ENCODE measurements around the gene DHX29. TPM values are rescaled to one million over a fixed set of nuclear protein-coding genes. Genes with fewer than 3 reads are reported as not detected.

Gene DHX29
- total RNA-seq, 1 experiment from 2014 or later = 27.7 TPM

GRCh38 chr5:55232271-55232984 lies 75.1 kb downstream of the DHX29 start:
- peak; percentile 75 for DNase-seq (ENCODE audit: low read depth)

GRCh38 chr5:55231919-55232270 lies 75.6 kb downstream of the DHX29 start:
- DNase-seq (ENCODE audit: low read depth) = no peak

- DNase-seq (ENCODE audit: low read depth) = peak; percentile 9
These were observed 76.2 kb downstream of the DHX29 start for GRCh38 chr5:55231029-55231918.

- no peak for DNase-seq (ENCODE audit: low read depth)
These were observed 77.3 kb downstream of the DHX29 start for GRCh38 chr5:55230086-55230629.

DNA sequence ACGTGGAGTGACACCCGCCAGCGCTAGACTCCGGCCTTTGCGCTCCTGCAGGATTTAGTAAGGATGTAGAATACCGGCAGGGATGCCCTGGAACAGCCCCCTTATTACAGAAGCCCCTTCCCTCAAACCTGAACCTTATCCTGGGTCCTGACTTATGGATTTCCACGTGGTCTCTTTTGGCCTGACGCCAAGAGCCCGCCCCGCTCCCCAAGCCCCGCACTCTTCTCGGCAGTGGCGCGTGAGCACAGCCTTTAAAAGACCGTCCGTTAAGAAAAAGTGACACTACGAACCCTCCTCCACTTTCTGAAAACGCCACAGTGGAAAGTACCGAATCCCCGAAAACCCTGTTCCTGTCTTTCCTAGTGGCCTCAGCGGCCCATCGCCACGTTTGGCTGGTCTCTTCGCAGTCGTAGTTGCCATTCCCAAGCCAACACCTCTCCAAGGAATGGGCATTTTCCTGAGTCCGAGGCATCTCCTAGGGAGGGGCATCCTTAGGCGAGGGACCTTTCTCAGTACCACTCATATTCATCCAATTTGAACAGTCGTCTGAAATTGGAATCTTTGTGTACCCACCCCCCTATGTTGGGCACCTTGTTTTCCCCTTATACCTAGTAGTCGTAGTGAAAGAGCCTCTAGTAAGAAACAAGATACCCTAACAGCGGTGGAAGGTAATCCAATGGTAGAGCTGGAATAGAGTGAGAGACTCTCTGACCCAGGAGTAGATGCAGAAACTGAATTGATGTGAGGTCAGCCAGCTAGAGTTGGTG lies 79.6 kb downstream of the DHX29 start:
- no peak for DNase-seq (ENCODE audit: low read depth)

GRCh38 chr5:55226934-55227663 lies 80.4 kb downstream of the DHX29 start, which contains the start of gene MCIDAS:
TSS of gene MCIDAS (minus strand) at chr5:55227315. CDS start at chr5:55227138, 177 bp downstream.
- DNase-seq (ENCODE audit: low read depth) = peak; percentile 90

- peak; percentile 92 for DNase-seq (ENCODE audit: low read depth)
These were observed 81.2 kb downstream of the DHX29 start for GRCh38 chr5:55226027-55226933.

DNA sequence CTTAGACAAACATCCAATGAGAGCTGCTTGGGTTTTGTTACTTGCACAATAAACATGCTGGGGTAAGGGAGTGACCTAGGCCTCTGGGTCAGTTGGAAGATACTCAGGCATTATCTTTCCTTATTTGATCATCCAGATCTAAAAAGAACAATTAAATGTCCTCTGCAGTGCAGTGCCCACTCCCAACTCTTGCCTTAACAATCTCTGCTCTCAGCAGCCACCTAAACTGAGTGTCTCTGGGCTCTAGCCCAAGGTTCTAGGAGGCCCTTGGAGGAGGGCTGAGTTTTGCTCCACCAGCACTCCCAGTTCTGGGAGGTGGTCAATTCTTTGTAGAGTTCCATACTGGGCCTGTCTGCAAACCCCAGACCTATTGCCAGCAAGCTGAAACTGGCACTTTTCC lies 82.1 kb downstream of the DHX29 start:
- DNase-seq (ENCODE audit: low read depth) = no peak

DNA sequence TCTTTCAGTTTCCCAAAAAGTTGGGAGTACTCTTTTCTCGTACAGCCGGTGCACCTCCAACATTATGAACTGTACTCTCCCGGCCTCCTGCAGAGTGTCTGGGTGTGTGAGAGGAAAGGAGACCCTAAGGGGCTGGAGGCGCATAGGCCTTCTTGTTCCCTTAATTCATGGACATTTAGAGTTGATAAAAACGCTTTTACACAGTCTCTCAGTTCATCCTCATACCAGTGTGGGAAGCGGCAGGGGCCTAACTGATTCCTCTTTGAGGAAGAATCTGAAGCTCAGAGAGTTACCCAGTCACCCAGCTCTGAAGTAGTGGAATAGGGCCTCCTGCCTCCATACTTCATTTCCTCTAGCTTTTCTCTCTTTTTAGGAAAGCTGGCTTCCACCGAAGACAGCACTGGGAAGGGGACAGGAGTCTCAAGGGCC lies 83.7 kb downstream of the DHX29 start:
- no peak for DNase-seq (ENCODE audit: low read depth)

DNA sequence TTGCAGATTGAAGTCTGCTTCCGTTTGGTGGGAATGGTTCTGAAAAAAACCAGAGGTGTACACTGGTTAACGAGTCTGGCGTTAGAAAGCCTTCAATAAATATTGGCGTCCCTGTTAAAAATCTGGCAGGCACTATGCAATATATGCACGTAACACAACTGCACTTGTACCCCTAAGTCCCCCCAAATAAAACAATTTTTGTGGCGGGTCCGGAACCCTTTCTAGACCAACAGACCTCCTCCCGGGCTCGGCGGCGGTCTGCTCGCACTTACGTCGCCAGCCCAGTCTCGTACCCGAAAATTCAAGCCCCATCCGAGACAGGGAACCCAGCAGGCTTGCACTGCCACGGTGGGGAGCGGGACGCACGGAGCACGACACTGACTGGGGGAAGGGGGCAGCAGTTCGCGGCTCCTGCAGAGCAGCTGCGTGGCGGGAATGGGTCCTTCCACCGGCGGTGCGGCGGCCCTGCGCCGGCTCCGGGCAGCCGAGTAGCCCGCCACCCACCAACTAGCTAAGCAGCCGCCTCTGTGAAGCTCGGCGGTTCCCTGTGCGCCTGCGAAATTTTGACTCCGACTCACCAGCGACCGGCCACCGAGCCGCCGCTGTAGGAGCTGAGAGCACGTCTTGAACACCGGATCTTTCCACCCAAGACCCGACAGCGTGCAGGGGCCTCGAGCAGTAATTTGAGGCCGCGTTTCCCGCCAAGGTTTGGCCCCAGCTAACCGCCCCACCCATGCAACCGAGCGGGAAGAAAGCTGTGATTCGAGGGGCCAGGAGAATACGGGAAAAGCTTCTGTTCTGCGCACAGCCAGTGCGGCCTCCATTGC lies 84.3 kb downstream of the DHX29 start:
- DNase-seq (ENCODE audit: low read depth) = no peak

DNA sequence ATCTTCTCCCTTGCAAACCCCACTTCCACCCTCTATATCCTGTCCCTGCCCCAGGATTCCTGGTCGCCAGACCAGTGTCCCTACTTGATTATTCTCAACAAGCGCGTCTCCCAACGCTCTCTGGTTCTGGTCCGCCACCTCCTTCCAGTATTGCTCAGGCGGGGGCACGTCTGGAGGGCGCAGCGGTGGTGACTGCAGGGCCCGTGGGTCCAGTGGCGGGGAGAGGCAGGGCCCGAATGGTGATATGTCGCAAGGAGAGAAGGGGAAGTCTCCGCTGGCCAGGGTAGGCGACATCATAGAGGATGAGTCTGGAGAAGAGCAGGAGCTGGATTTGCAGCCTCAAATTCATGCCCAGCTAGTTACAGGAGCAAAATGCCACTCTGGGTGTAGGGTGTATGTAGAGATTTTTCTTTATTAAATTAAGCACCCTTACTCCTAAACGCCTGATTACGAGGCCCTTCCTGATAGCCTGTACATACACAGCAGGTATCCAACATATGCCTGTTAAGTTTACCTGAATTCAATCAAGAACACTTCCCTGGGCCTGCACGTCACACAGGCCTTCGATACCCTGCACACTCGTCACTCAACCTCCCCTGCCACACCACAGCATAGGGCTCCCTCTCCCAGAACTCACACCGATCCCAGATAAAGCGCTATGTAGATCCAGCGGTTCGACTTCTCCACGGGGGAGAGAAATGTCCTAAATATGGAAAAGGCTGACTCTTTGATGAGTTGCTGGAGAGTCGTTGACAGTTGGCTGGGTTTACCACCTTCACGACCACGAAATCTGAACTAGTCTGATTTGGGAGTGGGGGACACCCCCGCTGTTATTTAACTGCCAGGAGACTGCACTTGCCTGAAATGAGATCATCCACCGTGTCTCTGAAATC lies 85.2 kb downstream of the DHX29 start:
- DNase-seq (ENCODE audit: low read depth) = no peak

DNA sequence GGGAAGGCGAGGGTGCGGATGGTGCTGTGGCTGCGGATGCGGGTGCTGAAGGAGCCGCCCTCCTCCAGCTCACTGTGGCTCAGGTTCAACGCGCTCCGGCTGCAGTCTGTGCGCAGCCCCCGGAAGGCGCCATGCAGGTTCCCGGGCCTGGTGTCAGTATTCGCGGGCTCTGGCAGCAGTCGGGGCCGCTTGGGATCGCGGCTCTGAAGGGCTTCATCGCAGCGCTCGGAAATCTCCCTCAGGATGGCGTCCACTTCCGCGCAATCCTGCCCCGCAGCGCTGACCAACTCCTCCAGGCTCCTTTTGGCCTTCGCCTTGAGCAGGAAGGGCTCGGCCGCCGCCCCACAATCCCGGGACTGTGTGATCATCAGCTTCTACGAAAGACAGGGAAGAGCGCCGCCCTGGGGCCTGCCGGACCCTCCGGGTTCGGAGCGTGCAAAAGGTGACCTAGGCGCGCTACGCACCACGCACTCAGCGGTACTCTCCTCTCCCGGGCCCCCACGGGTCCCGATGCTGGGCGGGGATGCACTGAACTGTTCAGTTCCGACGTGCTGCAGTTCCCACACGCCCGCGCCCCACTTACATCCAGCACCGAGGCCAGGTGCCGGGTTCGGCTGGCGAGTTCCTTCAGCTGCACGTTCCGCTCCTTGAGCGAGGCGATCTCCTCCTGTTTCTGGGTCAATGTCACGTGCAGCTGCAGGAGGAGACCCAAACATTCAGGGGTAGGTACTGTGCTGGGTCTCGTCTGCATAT lies 86.9 kb downstream of the DHX29 start:
- peak; percentile 15 for DNase-seq (ENCODE audit: low read depth)

DNA sequence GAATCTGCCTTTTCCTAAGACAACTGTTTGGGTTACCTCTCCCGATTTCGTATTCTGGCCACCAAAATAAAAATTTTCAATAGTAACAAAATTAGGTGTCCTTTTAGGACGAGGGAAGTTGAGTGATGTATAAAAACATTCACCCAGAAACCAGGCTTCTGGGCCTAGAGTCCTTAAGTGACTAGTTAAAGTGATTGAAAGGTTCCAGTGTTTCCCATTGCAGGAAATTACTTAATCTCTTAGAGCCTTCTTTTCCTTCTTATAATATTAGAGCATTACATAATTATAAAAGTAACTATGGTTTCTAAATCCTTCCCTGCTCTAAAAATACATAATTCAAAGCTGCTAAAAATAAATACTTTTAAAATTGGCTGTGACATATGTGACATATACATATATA lies 87.7 kb downstream of the DHX29 start:
- DNase-seq (ENCODE audit: low read depth) = no peak

DNA sequence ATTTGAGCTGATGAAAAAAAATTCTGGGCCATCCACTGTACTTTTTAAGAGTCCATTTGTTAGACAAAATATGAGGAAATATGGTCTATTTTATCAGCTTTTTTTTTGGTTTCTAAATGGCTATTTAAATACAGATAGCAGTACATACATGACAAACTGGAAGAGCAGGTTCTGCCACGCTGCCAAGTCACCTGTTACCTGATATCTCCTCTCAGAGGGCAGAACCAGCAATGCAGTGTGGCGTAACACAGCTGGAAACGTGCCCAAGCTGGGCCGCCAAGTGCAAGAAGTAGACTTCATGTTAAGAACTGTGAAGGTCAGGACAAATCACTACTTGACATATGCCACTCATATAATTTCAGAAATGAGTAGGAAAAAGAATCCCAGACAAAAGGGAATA lies 88.5 kb downstream of the DHX29 start:
- DNase-seq (ENCODE audit: low read depth) = no peak

- DNase-seq (ENCODE audit: low read depth) = no peak
These were observed 96.2 kb downstream of the DHX29 start for GRCh38 chr5:55211184-55211874.
